MCF 10A (cell line): ENCODE measurements around the gene MRPS9. TPM values are rescaled to one million over a fixed set of nuclear protein-coding genes. Genes with fewer than 3 reads are reported as not detected.

ENCODE experiments used
- BruUV-seq: library from RNA; stranded (reverse); fragments of 400-500 nt; replicated peaks from 2 replicates; lab custom pipeline; 2021; lab: Mats Ljungman, UMichigan
- CTCF ChIA-PET: fragments of 300-600 bp; sonication (Branson Sonifier 250); formaldehyde crosslinking; extraction: SDS; loops from one replicate; lab custom pipeline; 2021; ENCODE audit warnings: antibody characterized with exemption, inconsistent platforms; lab: Yijun Ruan, JAX
- POLR2A ChIA-PET: fragments of 300-600, 350-650 bp; sonication (Branson Sonifier 250); formaldehyde crosslinking; extraction: SDS; loops from one replicate; lab custom pipeline; 2020; ENCODE audit warnings: antibody characterized with exemption, inconsistent platforms; lab: Yijun Ruan, JAX
- DNase-seq: peaks from one replicate; pipeline ENCODE4 v3.0.0-alpha.2; 2018; ENCODE audit not compliant: unreplicated experiment
- H3K27ac Mint-ChIP-seq: one replicate; pipeline ENCODE4 v1.8.0; 2022; ENCODE audit warnings: mild to moderate bottlenecking, low read depth, mixed read lengths; ENCODE audit not compliant: unreplicated experiment
- H3K27me3 Mint-ChIP-seq: one replicate; pipeline ENCODE4 v1.8.0; 2022; ENCODE audit warnings: mixed read lengths; ENCODE audit not compliant: insufficient read depth, unreplicated experiment
- H3K36me3 Mint-ChIP-seq: one replicate; pipeline ENCODE4 v1.8.0; 2022; ENCODE audit warnings: mild to moderate bottlenecking, moderate library complexity, mixed read lengths; ENCODE audit not compliant: insufficient read depth, unreplicated experiment
- H3K4me1 Mint-ChIP-seq: one replicate; pipeline ENCODE4 v1.8.0; 2022; ENCODE audit warnings: mixed read lengths; ENCODE audit not compliant: insufficient read depth, unreplicated experiment
- H3K4me3 Mint-ChIP-seq: one replicate; pipeline ENCODE4 v1.8.0; 2022; ENCODE audit warnings: mild to moderate bottlenecking, moderate library complexity, mixed read lengths; ENCODE audit not compliant: unreplicated experiment
- H3K9me3 Mint-ChIP-seq: one replicate; pipeline ENCODE4 v1.8.0; 2022; ENCODE audit warnings: mixed read lengths; ENCODE audit not compliant: unreplicated experiment
- CTCF ChIP-seq: fragments of 200-600 bp; IDR thresholded peaks from one replicate; pipeline ENCODE4 v1.8.0; 2022; ENCODE audit warnings: antibody characterized with exemption, mild to moderate bottlenecking; ENCODE audit not compliant: unreplicated experiment
- intact Hi-C: fragments of 100-400 bp; cut with micrococcal nuclease; formaldehyde crosslinking; loops from 2 replicates; pipeline ENCODE4 v1.14.1; 2022
- total RNA-seq: library from RNA; stranded (reverse); gene quantifications from 2 replicates; pipeline ENCODE4 v1.2.3, GENCODE V29; 2022

Gene MRPS9
- total RNA-seq, 1 experiment from 2014 or later: 40.0 TPM

DNA sequence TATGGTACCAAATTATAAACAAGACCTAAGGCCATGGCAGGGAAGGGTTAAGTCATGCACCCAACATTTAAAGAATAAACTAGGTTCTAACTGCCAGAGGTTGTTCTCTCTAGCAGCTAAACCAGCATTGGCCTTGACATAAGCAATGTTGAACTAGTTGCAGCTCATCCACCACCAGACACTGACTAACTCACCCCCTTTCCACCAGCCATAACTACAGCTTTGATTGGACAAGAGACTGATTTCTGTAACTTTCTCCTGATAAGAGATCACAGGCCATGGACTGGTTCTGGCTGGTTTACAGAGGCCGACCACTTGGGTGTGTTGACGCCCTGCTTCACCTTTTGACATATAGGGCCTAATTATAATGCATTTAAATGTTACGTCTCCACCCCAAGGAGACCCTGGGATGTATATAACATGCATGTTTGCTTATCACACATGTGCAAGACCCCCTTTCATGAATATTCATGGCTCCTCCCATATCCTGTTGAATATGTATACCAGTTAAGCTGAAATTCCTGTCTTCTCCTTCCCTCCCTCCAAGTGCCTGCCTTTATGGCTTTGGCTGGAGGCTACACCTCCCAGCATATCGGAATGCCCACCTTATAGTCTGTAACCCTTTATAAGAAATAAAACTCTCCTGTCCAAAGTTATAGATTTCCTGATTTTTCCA is 75.9 kb downstream of the MRPS9 start:
- Mint-ChIP-seq H3K27ac (no peak overlapping the region), H3K36me3 (no peaks in the 10 kb centered on the region), H3K9me3 (no peaks in the 10 kb centered on the region), H3K4me1 (no peaks in the 10 kb centered on the region), H3K4me3 (no peak overlapping the region), H3K27me3 (no peaks in the 10 kb centered on the region)
- intact Hi-C loops: loop anchor here (1.0 kb wide), 3 partner anchors 66 to 182 kb away; no protein-coding TSS in a partner anchor
- TF ChIP-seq CTCF: no peak
- ChIA-PET CTCF (interaction anchor here (0.6 to 12.8 kb wide), 38 partner anchors 11 to 1226 kb away, joined by 3 to 420 read pairs (median 4); partner anchors contain the start of gene GPR45), POLR2A (interaction anchor here (0.6 to 1.0 kb wide), 3 partner anchors 11 to 189 kb away, joined by 3 to 5 read pairs (median 5); no protein-coding TSS in a partner anchor)
- no peak for DNase-seq
- no TSS peak for BruUV-seq

GRCh38 chr2:105114551-105114950 is 76.7 kb downstream of the MRPS9 start:
- H3K27ac Mint-ChIP-seq: no peak overlapping the region
- H3K27me3 Mint-ChIP-seq: no peaks in the 10 kb centered on the region
- BruUV-seq: no TSS peak
- peak; percentile 72 for DNase-seq
- H3K36me3 Mint-ChIP-seq: peaks cover 5% of the 10 kb centered on the region
- POLR2A ChIA-PET: interaction anchor here (1.0 kb wide), 2 partner anchors 10 to 66 kb away, joined by 3 to 5 read pairs; no protein-coding TSS in a partner anchor
- no peaks in the 10 kb centered on the region for H3K9me3 Mint-ChIP-seq
- CTCF ChIA-PET: interaction anchor here (0.6 to 12.8 kb wide), 58 partner anchors 8 to 1226 kb away, joined by 3 to 420 read pairs (median 4); partner anchors contain the start of gene GPR45
- no peaks in the 10 kb centered on the region for H3K4me1 Mint-ChIP-seq
- H3K4me3 Mint-ChIP-seq: no peak overlapping the region
- peak; percentile 76 for TF ChIP-seq CTCF
- intact Hi-C loops: loop anchor here (1.0 kb wide), 3 partner anchors 65 to 181 kb away; no protein-coding TSS in a partner anchor

DNA sequence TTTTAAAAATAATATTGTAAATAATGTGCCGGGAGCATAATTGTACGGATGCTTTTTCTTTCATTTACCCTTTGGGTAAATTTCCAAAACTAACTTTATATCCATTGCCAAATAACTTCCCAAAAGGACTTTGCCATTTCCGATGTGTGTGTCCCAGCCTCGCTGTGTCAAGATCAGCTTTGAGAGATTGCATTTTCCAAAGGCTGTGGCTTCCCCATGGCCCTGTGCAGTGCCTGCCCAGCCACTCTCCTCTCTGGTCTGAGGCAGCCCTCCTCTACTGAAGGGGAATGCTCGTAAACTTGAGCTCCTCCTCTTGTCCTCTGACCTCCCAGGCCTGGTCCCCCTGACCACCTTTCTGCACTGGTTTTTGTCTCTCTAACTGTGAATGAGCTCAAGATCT is 78.5 kb downstream of the MRPS9 start:
- intact Hi-C loops: no loop called here
- BruUV-seq: no TSS peak
- no peak for DNase-seq
- Mint-ChIP-seq H3K27ac (no peak overlapping the region), H3K27me3 (no peaks in the 10 kb centered on the region), H3K9me3 (no peaks in the 10 kb centered on the region), H3K4me1 (no peaks in the 10 kb centered on the region), H3K4me3 (no peak overlapping the region), H3K36me3 (peaks cover 5% of the 10 kb centered on the region)
- ChIA-PET POLR2A (interaction anchor here (0.7 to 1.0 kb wide), 2 partner anchors 53 to 124 kb away, joined by 3 read pairs; no protein-coding TSS in a partner anchor), CTCF (interaction anchor here (0.6 to 12.8 kb wide), 11 partner anchors 11 to 177 kb away, joined by 3 to 420 read pairs (median 5); partner anchors contain the start of gene GPR45)
- TF ChIP-seq CTCF: no peak

GRCh38 chr2:105117565-105117964 is 79.7 kb downstream of the MRPS9 start:
- POLR2A ChIA-PET: interaction anchor here (0.6 kb wide), 1 partner anchor 118 kb away, joined by 3 read pairs; no protein-coding TSS in a partner anchor
- TF ChIP-seq CTCF: no peak
- no peak overlapping the region for H3K4me3 Mint-ChIP-seq
- H3K9me3 Mint-ChIP-seq: no peaks in the 10 kb centered on the region
- no peak overlapping the region for H3K27ac Mint-ChIP-seq
- CTCF ChIA-PET: interaction anchor here (1.2 to 12.8 kb wide), 5 partner anchors 16 to 177 kb away, joined by 3 to 420 read pairs (median 71); partner anchors contain the start of gene GPR45
- H3K27me3 Mint-ChIP-seq: no peaks in the 10 kb centered on the region
- intact Hi-C loops: no loop called here
- peaks cover 5% of the 10 kb centered on the region for H3K36me3 Mint-ChIP-seq
- no peak for DNase-seq
- BruUV-seq: no TSS peak
- no peaks in the 10 kb centered on the region for H3K4me1 Mint-ChIP-seq
